Measurements from ENCODE around the gene CHTOP.
"Not testable (repeated sequence)": the region's sequence is repeated elsewhere in the genome, so short reads cannot be mapped to it uniquely, and the experiment has no call there.

Gene CHTOP

DNA sequence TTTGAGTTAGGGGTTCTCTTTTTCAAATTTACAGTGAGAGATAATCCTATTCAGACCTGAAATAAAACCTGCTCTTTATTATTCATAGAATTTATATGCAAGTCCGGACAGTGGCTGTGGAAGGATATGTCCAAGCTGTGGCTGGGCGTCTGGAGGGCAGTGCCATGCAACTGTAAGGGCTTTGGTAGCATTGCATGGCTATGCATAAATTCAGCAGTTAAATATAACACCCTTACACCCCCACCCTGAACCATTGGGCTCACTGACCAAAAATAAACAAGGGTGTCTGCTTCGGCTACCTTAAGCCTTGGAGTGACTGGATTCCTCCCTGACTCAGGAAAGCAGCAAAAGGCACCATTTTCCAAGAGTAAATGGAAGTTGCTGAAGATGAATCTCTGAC is 5.4 kb downstream of the CHTOP start:
- no peaks in the 10 kb centered on the region for H3K27me3 ChIP-seq (ENCODE audit: control insufficient read depth, low read length)
- no peaks in the 10 kb centered on the region for H3K9me2 ChIP-seq (replicated peaks; ENCODE audit: control insufficient read depth, low read length)
- no peak for TF ChIP-seq EZH2phosphoT487 (IDR thresholded peaks at IDR 0.05; ENCODE audit: borderline replicate concordance, low read length)
- TF ChIP-seq, protein P1, sequence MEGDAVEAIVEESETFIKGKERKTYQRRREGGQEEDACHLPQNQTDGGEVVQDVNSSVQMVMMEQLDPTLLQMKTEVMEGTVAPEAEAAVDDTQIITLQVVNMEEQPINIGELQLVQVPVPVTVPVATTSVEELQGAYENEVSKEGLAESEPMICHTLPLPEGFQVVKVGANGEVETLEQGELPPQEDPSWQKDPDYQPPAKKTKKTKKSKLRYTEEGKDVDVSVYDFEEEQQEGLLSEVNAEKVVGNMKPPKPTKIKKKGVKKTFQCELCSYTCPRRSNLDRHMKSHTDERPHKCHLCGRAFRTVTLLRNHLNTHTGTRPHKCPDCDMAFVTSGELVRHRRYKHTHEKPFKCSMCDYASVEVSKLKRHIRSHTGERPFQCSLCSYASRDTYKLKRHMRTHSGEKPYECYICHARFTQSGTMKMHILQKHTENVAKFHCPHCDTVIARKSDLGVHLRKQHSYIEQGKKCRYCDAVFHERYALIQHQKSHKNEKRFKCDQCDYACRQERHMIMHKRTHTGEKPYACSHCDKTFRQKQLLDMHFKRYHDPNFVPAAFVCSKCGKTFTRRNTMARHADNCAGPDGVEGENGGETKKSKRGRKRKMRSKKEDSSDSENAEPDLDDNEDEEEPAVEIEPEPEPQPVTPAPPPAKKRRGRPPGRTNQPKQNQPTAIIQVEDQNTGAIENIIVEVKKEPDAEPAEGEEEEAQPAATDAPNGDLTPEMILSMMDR (IDR thresholded peaks at IDR 0.05; ENCODE audit: low read depth, low read length, poor library complexity, severe bottlenecking), result no peak
- H3K4me3 ChIP-seq (ENCODE audit: low read length), result no peak overlapping the region
- H3K4me2 ChIP-seq (ENCODE audit: low read length), result no peak overlapping the region
- peaks cover 52% of the 10 kb centered on the region for H3K79me2 ChIP-seq (ENCODE audit: control insufficient read depth, low read length)
- H3K9me3 ChIP-seq (ENCODE audit: control insufficient read depth, insufficient read depth, low read length), result no peaks in the 10 kb centered on the region
- H3F3A ChIP-seq (ENCODE audit: control insufficient read depth, insufficient read depth), result peaks cover 4% of the 10 kb centered on the region; the same call in 1 of the 2 replicates
- H3K4me1 ChIP-seq (ENCODE audit: control insufficient read depth, low read length), result peaks cover 8% of the 10 kb centered on the region
- H3K27ac ChIP-seq (ENCODE audit: low read depth, low read length), result no peak overlapping the region
- H3K36me3 ChIP-seq (ENCODE audit: control insufficient read depth, low read length), result peaks cover 90% of the 10 kb centered on the region
- H4K20me1 ChIP-seq (ENCODE audit: control insufficient read depth, insufficient read depth, low read depth, low read length), result no peaks in the 10 kb centered on the region

DNA sequence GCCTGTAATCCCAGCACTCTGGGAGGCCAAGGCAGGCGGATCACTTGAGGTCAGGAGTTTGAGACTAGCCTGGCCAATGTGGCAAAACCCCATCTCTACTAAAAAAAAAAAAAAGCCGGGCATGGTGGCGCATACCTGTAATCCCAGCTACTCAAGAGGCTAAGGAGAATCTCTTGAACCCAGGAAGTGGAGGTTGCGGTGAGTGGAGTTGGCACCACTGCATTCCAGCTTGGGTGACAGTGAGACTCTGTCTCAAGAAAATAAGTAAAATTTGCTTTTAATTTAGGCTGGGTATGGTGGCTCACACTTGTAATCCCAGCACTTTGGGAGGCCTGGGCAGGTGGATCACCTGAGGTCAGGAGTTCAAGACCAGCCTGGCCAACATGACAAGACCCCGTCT is 6.3 kb downstream of the CHTOP start:
- H3K9me3 ChIP-seq (ENCODE audit: control insufficient read depth, insufficient read depth, low read length); H3K27me3 ChIP-seq (ENCODE audit: control insufficient read depth, low read length); H3F3A ChIP-seq (ENCODE audit: control insufficient read depth, insufficient read depth); H3K9me2 ChIP-seq (replicated peaks; ENCODE audit: control insufficient read depth, low read length); H3K4me2 ChIP-seq (ENCODE audit: low read length); H3K4me3 ChIP-seq (ENCODE audit: low read length); H3K27ac ChIP-seq (ENCODE audit: low read depth, low read length); H3K4me1 ChIP-seq (ENCODE audit: control insufficient read depth, low read length); H4K20me1 ChIP-seq (ENCODE audit: control insufficient read depth, insufficient read depth, low read depth, low read length): not testable (repeated sequence)
- Histone ChIP-seq H3K36me3 (ENCODE audit: control insufficient read depth, low read length) (peaks cover 99% of the 10 kb centered on the region), H3K79me2 (ENCODE audit: control insufficient read depth, low read length) (peaks cover 43% of the 10 kb centered on the region)

DNA sequence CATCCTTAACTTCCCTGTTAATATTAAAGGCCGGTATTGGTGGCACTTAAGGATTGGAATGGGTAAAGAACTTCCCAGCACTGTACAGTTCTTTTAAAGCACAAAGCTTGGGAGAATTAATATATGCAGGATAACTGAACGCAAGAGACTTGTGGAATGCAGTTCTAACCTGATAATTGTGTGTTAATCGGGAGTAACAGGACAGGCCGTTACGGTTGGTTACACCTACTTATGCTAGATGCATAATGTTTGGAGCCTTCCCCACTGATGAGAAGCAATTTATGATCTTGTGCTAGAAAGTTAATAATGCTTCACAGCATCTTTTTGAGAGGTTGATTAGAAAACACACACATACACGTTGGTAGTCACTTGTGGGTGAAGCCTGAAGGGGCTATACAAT is 7.0 kb downstream of the CHTOP start:
- peaks cover 36% of the 10 kb centered on the region for H3K79me2 ChIP-seq (ENCODE audit: control insufficient read depth, low read length)

DNA sequence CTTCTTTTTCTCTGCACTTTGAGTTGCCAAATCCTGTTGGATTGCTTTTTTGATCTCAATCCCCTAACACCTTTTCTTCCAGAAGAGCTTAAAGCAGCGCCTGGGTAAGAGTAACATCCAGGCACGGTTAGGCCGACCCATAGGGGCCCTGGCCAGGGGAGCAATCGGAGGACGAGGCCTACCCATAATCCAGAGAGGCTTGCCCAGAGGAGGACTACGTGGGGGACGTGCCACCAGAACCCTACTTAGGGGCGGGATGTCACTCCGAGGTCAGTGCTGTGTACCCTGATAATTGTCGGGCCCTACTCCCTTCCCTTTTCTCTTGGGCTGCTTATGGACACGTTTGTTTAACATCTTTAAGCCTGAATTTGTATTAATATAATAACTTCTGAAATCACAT is 8.3 kb downstream of the CHTOP start:
- TF ChIP-seq, protein P1 (IDR thresholded peaks at IDR 0.05; ENCODE audit: low read depth, low read length, poor library complexity, severe bottlenecking), result no peak
- TF ChIP-seq EZH2phosphoT487 (IDR thresholded peaks at IDR 0.05; ENCODE audit: borderline replicate concordance, low read length), result no peak
- peaks cover 23% of the 10 kb centered on the region for H3K79me2 ChIP-seq (ENCODE audit: control insufficient read depth, low read length)
- no peak overlapping the region for H3K4me3 ChIP-seq (ENCODE audit: low read length)
- no peaks in the 10 kb centered on the region for H3K4me1 ChIP-seq (ENCODE audit: control insufficient read depth, low read length)
- H3K9me2 ChIP-seq (replicated peaks; ENCODE audit: control insufficient read depth, low read length), result no peaks in the 10 kb centered on the region
- peaks cover 97% of the 10 kb centered on the region for H3K36me3 ChIP-seq (ENCODE audit: control insufficient read depth, low read length)
- H3F3A ChIP-seq (ENCODE audit: control insufficient read depth, insufficient read depth), result peaks cover 17% of the 10 kb centered on the region
- H3K27ac ChIP-seq (ENCODE audit: low read depth, low read length), result no peak overlapping the region
- H3K9me3 ChIP-seq (ENCODE audit: control insufficient read depth, insufficient read depth, low read length), result no peaks in the 10 kb centered on the region
- no peaks in the 10 kb centered on the region for H3K27me3 ChIP-seq (ENCODE audit: control insufficient read depth, low read length)
- no peak overlapping the region for H3K4me2 ChIP-seq (ENCODE audit: low read length)
- H4K20me1 ChIP-seq (ENCODE audit: control insufficient read depth, insufficient read depth, low read depth, low read length), result no peaks in the 10 kb centered on the region

More for the DNA sequence above, 7.0 kb downstream of the CHTOP start:
- Histone ChIP-seq H4K20me1 (ENCODE audit: control insufficient read depth, insufficient read depth, low read depth, low read length) (no peaks in the 10 kb centered on the region), H3F3A (ENCODE audit: control insufficient read depth, insufficient read depth) (peaks cover 10% of the 10 kb centered on the region; the same call in 1 of the 2 replicates), H3K9me2 (replicated peaks; ENCODE audit: control insufficient read depth, low read length) (no peaks in the 10 kb centered on the region), H3K9me3 (ENCODE audit: control insufficient read depth, insufficient read depth, low read length) (no peaks in the 10 kb centered on the region), H3K4me2 (ENCODE audit: low read length) (no peak overlapping the region), H3K4me1 (ENCODE audit: control insufficient read depth, low read length) (peaks cover 1% of the 10 kb centered on the region), H3K4me3 (ENCODE audit: low read length) (no peak overlapping the region), H3K27me3 (ENCODE audit: control insufficient read depth, low read length) (no peaks in the 10 kb centered on the region), H3K27ac (ENCODE audit: low read depth, low read length) (no peak overlapping the region), H3K36me3 (ENCODE audit: control insufficient read depth, low read length) (peaks cover 99% of the 10 kb centered on the region)
- TF ChIP-seq, protein P1 (IDR thresholded peaks at IDR 0.05; ENCODE audit: low read depth, low read length, poor library complexity, severe bottlenecking), result no peak
- no peak for TF ChIP-seq EZH2phosphoT487 (IDR thresholded peaks at IDR 0.05; ENCODE audit: borderline replicate concordance, low read length)

All from DOHH2 (cell line).